ENCODE measurements around the gene CPSF7. TPM values are rescaled to one million over a fixed set of nuclear protein-coding genes. Genes with fewer than 3 reads are reported as not detected.

CPSF7 gene
- total RNA-seq, 1 experiment from 2014 or later, result 96.1 TPM

Other genes with a start within 250 kb of the CPSF7 start
- gene PGA3, start 226.5 kb downstream of the CPSF7 start, total RNA-seq (2021; ENCODE audit: unreplicated experiment), result not detected
- not detected for gene PGA4, start 207.6 kb downstream of the CPSF7 start, total RNA-seq (2021; ENCODE audit: unreplicated experiment)
- gene PGA5, start 188.8 kb downstream of the CPSF7 start, total RNA-seq (2021; ENCODE audit: unreplicated experiment), result not detected
- 0.51 TPM for gene VWCE, start 134.7 kb downstream of the CPSF7 start, total RNA-seq (2021; ENCODE audit: unreplicated experiment)
- gene DDB1, start 96.9 kb downstream of the CPSF7 start, total RNA-seq (2021; ENCODE audit: unreplicated experiment), result 217 TPM
- 79.6 TPM for gene TKFC, start 96.7 kb downstream of the CPSF7 start, total RNA-seq (2021; ENCODE audit: unreplicated experiment)
- 80.3 TPM for gene CYB561A3, start 68.1 kb downstream of the CPSF7 start, total RNA-seq (2021; ENCODE audit: unreplicated experiment)
- gene TMEM138, start 67.6 kb downstream of the CPSF7 start, total RNA-seq (2021; ENCODE audit: unreplicated experiment), result 86.6 TPM
- gene TMEM216, start 37.4 kb downstream of the CPSF7 start, total RNA-seq (2021; ENCODE audit: unreplicated experiment), result 11.7 TPM
- gene SDHAF2, start 149 bp upstream of the CPSF7 start, total RNA-seq (2021; ENCODE audit: unreplicated experiment), result 43.2 TPM
- 0.23 TPM for gene LRRC10B, start 78.8 kb upstream of the CPSF7 start, total RNA-seq (2021; ENCODE audit: unreplicated experiment)
- 2.5 TPM for gene SYT7, start 151.1 kb upstream of the CPSF7 start, total RNA-seq (2021; ENCODE audit: unreplicated experiment)